NB4 (cell line): Measurements from ENCODE around the gene LRMDA.

Source experiments
- DNase-seq: peaks from one replicate; pipeline ENCODE4 v3.0.0; 2010; ENCODE audit warnings: low read depth
- H3K4me3 ChIP-seq: one replicate; pipeline ENCODE4 v1.5.1; 2011; ENCODE audit warnings: mild to moderate bottlenecking, low read depth, low read length, moderate library complexity
- MYC ChIP-seq: IDR thresholded peaks from 2 replicates; pipeline ENCODE4 v1.6.1; 2011; ENCODE audit warnings: low read depth, low read length
- POLR2A ChIP-seq: IDR thresholded peaks from 2 replicates; pipeline ENCODE4 v1.6.1; 2011; ENCODE audit warnings: mild to moderate bottlenecking; ENCODE audit not compliant: insufficient read length; ENCODE audit errors: extremely low read depth
- TF ChIP-seq, protein P1 (sequence below): IDR thresholded peaks from 2 replicates; pipeline ENCODE4 v1.6.1; 2011; ENCODE audit warnings: low read depth, low read length
- TF ChIP-seq, protein P2 (sequence below): IDR thresholded peaks from one replicate; pipeline ENCODE4 v1.5.1; 2012; ENCODE audit warnings: low read depth, low read length

Gene LRMDA

DNA sequence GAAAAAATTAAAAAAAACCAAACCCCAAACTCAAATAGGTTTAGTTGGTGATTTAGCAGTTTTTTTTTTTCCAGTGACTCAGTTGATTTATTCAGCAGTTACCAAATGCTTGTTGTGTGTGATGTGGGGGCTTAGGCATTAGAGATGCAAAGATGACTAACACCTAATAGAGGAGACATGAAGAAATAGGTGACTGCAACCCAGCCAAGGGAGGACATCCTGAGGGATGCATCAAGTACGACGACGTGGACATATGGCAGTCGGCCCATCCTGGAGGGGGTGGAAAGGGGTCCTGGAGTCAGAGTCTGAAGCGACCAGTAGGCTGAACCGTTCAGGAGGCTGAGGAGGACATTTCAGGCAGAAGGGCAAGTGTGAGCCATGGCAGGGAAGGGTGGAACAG lies 35.5 kb downstream of the LRMDA start:
- no peak for TF ChIP-seq MYC
- TF ChIP-seq, protein P1, sequence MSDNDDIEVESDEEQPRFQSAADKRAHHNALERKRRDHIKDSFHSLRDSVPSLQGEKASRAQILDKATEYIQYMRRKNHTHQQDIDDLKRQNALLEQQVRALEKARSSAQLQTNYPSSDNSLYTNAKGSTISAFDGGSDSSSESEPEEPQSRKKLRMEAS, result no peak
- no peak for TF ChIP-seq POLR2A
- TF ChIP-seq, protein P2, sequence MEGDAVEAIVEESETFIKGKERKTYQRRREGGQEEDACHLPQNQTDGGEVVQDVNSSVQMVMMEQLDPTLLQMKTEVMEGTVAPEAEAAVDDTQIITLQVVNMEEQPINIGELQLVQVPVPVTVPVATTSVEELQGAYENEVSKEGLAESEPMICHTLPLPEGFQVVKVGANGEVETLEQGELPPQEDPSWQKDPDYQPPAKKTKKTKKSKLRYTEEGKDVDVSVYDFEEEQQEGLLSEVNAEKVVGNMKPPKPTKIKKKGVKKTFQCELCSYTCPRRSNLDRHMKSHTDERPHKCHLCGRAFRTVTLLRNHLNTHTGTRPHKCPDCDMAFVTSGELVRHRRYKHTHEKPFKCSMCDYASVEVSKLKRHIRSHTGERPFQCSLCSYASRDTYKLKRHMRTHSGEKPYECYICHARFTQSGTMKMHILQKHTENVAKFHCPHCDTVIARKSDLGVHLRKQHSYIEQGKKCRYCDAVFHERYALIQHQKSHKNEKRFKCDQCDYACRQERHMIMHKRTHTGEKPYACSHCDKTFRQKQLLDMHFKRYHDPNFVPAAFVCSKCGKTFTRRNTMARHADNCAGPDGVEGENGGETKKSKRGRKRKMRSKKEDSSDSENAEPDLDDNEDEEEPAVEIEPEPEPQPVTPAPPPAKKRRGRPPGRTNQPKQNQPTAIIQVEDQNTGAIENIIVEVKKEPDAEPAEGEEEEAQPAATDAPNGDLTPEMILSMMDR, result no peak
- no peak overlapping the region for H3K4me3 ChIP-seq
- DNase-seq, result peak; percentile 39

DNA sequence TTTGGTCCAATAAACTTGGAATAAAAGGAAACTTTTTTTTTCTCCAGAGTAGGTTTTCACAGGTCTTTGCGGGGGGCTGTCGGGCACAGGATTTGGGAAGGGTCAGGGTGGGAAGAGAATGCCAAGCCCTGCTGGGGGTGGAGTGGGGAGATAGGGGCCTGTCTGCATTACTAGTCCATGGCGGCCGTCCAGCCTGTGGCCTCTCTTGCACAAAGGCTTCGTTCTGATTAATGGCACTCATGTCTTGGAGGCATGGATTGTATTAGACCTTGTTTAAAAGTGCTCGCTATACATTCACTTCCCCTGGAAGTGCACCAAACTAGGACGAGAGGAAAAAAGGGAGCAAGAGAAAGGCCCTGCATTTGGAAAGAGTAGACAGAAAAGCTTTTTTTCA lies 37.2 kb downstream of the LRMDA start:
- TF ChIP-seq, protein P2, result no peak
- TF ChIP-seq, protein P1, result no peak
- no peak for TF ChIP-seq POLR2A
- DNase-seq, result peak; percentile 25
- H3K4me3 ChIP-seq, result no peak overlapping the region

DNA sequence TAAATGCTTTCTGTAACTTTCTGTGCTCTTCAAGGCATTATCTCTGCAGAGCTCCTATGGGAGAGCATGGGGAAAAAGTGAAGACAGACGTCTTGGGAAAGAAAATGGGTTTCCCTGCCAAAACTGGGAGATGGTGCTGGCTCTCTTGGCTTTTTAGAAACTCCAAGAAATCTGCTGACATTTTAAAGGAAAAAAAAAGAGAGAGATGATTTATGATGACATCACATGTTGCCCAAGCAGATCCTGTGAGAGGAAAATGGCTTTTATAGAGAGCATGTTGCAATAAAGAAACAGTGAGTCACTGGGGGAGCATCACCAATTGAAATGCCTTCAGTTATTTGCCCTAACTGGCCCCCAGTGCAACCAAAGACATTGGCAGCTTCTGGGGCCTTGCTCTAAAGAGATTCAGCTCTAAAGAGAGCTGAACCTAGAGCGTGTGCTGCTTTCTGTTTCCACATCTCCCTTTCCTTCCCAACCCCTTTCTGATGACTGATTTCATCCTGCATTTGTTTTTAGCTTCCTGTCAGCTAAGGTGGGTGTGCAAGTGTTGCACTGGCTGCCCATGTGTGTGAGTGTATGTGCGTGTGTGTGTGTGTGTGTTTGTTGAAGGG lies 37.7 kb downstream of the LRMDA start:
- TF ChIP-seq, protein P2, result no peak
- TF ChIP-seq MYC (peak; percentile 93), POLR2A (peak; percentile 39)
- TF ChIP-seq, protein P1, result peak; percentile 68
- DNase-seq, result peak; percentile 98
- peak overlapping the region; percentile 21 for H3K4me3 ChIP-seq

DNA sequence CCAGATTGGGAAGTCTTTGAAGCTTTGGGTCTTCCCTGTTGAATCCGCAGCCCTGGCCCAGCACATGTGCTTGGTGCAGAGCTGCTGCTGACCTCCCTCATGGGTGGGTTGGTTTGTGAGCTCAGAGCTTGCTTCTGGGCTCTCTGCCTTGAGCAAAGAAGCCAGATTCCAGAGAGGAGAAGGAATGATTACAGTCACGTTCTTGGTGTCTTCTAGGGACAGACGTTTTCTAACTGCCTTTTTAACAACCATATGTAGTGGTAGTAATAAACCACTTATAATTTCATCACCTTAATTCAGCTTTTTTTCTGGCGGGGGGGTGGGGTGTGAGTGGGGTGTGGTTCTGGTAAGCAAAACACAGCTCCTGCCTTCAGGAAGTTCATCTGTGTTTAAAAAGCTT lies 39.5 kb downstream of the LRMDA start:
- TF ChIP-seq, protein P2, result no peak
- TF ChIP-seq MYC (peak; percentile 49; the same call in 1 of the 2 replicates), POLR2A (no peak)
- TF ChIP-seq, protein P1, result peak; percentile 65
- no peak overlapping the region for H3K4me3 ChIP-seq
- peak; percentile 53 for DNase-seq

DNA sequence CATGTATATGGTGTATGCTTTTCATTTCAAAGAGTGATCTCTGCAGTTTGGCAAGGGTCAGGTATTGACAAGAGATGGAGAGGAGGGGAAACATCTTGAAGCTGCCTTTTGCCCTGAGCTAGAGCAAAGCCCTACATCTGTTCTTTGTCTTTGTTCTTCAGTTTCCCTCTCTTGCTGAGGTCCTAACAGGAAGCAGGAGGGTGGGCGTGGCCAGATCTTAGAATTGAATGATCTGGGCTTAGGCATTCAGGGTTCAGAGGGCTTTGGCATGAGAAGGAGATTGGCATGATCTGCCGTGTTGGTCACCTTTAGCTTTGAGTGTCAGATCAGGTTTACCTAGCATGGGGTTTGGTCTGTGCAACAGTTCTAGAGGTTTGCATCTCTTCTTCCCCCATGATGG lies 41.3 kb downstream of the LRMDA start:
- TF ChIP-seq, protein P1, result no peak
- TF ChIP-seq MYC (no peak), POLR2A (no peak)
- TF ChIP-seq, protein P2, result no peak
- peak; percentile 54 for DNase-seq
- H3K4me3 ChIP-seq, result no peak overlapping the region

DNA sequence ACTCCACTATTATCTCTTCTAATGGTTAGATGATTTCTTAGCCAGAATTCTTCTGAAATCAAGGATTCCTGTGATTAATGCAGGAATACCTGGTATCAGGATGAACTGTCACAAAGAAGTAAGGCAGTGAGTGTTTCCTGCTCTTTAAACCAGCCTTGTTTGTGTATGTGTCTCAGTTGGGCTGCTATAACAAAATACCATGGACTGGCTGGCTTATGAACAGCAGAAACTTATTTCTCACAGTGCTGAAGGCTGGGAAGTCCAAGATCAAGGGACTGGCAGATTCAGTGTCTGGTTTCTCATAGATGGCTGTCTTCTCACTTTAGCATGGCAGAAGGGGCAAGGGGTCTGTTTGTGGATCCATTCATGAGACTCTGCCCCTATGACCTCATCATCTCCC lies 42.7 kb downstream of the LRMDA start:
- no peak for DNase-seq
- TF ChIP-seq, protein P1, result no peak
- TF ChIP-seq MYC (no peak), POLR2A (no peak)
- TF ChIP-seq, protein P2, result no peak
- H3K4me3 ChIP-seq, result no peak overlapping the region
